ENCODE data around the gene MOV10L1. TPM values are rescaled to one million over a fixed set of nuclear protein-coding genes. Genes with fewer than 3 reads are reported as not detected.

The MOV10L1 gene
- total RNA-seq, 4 donors from 2014 or later, result 0.17 to 1.3 (median 1.1) TPM; not detected in 1

DNA sequence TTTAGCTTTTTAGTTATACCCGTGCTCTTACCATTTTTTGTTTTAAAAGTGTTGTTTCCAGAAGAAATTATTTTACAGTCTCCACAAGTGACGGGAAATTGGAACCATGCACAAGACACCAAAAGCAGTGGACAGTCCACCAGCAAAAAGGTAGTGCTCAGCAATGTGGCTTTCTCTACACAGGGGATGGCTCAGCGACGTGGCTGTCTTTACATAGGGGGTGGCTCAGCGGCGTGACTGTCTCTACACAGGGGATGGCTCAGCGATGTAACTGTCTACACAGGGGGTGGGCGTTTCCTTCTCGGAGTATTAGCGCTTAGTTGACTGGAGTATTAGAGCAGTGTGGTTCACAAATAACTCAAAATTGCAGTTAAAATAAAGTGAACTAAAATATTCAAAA lies 44.7 kb downstream of the MOV10L1 start:
- TF ChIP-seq, protein P1, sequence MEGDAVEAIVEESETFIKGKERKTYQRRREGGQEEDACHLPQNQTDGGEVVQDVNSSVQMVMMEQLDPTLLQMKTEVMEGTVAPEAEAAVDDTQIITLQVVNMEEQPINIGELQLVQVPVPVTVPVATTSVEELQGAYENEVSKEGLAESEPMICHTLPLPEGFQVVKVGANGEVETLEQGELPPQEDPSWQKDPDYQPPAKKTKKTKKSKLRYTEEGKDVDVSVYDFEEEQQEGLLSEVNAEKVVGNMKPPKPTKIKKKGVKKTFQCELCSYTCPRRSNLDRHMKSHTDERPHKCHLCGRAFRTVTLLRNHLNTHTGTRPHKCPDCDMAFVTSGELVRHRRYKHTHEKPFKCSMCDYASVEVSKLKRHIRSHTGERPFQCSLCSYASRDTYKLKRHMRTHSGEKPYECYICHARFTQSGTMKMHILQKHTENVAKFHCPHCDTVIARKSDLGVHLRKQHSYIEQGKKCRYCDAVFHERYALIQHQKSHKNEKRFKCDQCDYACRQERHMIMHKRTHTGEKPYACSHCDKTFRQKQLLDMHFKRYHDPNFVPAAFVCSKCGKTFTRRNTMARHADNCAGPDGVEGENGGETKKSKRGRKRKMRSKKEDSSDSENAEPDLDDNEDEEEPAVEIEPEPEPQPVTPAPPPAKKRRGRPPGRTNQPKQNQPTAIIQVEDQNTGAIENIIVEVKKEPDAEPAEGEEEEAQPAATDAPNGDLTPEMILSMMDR (IDR thresholded peaks at IDR 0.05; ENCODE audit: low read depth), result no peak

DNA sequence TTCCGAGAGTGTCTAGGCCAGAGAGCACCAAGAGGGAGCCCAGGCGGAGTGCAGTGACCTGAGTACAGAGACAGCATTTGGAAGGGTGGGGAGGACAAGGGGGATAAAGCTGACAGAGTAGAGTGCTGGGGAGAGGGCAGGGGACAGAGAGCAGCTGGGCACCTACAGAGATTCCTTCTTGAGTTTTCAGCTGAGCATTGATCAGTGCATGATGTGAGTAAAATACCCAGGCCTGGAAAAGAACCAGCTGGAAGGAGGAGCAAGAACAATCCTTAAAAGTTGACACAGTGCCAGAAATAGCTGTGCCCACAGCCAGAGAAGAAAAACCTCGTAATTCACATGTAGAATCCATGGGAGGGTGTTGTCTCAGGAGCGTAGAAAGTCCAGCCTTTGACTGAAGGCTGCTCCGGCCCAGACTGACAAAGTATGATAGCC lies 46.8 kb downstream of the MOV10L1 start:
- TF ChIP-seq, protein P1 (IDR thresholded peaks at IDR 0.05; ENCODE audit: low read depth), result no peak

DNA sequence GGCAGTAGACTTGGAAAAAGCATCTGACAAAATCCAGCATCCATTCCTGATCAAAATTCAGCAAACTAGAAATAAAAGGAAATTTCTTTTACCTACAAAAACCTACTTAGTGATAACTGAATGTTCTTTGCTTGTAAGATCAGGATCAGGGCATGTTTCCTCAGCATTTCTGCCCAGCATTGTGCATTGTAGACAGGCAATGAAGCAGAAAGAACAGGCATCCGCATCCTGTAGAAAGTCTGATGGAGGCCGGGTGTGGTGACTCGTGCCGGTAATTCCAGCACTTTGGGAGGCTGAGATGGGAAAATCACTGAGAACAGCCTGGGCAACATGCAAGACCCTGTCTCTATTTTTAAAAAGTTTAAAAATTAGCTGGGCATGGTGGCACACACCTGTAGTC lies 48.2 kb downstream of the MOV10L1 start:
- TF ChIP-seq, protein P1 (IDR thresholded peaks at IDR 0.05; ENCODE audit: low read depth), result no peak

DNA sequence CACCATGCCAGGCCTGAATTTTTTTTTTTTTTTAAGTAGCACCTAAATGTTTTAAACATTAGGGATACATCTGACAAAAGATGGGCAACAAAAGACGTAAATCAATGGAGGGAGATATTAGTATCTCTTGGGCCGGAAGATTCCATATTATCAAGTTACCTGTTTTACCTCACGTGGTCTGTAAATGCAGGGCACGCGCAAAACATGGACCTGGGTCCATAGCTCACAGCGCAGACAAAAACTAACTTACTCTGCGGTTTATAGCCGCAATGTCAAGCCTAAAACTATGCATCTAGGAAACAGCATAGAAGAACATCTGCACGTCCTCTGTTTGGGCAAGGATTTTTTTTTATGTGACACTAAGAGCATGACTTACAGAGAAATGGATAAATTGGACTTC lies 49.2 kb downstream of the MOV10L1 start:
- TF ChIP-seq, protein P1 (IDR thresholded peaks at IDR 0.05; ENCODE audit: low read depth), result no peak

DNA sequence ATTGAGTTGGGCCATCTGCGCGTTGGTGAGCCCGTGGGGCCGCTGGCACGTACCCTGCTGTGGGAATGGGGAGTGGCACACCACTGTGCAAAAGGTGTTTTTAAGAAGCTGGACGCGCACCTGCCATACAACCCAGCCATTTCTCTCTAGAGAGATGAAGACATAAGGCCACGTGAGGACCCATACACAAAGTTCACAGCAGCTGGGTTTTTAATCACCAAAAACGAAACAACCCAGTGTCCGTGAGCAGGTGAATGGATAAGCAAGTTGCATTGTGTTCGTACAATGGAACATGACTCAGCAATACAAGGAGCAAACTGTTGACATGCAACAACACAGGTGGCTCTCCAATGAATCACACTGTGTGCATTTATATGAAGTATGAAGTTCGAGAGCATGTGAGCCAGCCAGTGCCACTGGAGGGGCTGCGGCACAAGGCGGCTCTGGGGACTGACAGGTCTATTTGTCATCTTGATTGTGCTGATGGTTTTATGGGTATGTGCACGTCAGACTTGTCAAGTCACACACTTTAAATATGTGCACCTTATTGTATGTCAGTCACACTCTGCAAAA lies 50.1 kb downstream of the MOV10L1 start:
- TF ChIP-seq, protein P1 (IDR thresholded peaks at IDR 0.05; ENCODE audit: low read depth), result no peak

DNA sequence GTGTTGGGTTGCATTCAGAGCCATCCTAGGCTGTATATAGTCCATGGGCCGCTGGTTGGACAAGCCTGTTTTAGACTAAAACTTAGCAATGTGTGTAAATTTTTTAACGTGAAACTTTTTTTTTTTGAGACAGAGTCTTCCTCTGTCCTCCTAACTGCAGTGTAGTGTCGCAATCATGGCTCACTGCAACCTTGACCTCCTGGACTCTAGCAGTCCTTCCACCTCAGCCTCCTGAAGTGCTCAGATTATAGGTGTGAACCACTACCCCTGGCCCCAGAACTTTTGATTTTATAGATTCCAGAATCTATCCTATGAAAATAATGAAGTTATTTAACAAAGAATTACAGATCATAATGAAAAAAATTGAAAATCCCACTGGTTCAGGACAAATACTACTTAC lies 50.8 kb downstream of the MOV10L1 start:
- TF ChIP-seq, protein P1 (IDR thresholded peaks at IDR 0.05; ENCODE audit: low read depth), result no peak

DNA sequence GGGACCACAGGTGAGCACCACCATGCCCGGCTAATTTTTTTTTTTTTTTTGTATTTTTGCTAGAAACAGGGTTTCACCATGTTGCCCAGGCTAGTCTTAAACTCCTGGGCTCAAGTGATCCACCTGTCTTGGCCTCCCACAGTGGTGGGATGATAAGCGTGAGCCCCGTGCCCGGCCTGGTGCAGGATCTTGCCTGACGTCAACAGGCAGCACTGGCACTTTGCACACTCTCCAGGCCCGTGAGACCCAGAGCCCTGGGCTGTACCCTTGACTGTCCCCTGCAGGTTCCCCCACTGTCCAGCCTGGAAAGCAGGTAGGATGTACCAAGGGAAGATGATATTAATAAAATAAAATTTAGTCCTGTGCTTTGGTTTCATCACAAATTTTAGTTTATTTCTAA lies 51.7 kb downstream of the MOV10L1 start:
- TF ChIP-seq, protein P1 (IDR thresholded peaks at IDR 0.05; ENCODE audit: low read depth), result no peak
